ENCODE data around the gene RPUSD1. TPM values are rescaled to one million over a fixed set of nuclear protein-coding genes. Genes with fewer than 3 reads are reported as not detected.

The RPUSD1 gene
- polyA plus RNA-seq, 2 of the 4 experiments (the other 2 are of a cell fraction), result 10.6 to 29.3 TPM

DNA sequence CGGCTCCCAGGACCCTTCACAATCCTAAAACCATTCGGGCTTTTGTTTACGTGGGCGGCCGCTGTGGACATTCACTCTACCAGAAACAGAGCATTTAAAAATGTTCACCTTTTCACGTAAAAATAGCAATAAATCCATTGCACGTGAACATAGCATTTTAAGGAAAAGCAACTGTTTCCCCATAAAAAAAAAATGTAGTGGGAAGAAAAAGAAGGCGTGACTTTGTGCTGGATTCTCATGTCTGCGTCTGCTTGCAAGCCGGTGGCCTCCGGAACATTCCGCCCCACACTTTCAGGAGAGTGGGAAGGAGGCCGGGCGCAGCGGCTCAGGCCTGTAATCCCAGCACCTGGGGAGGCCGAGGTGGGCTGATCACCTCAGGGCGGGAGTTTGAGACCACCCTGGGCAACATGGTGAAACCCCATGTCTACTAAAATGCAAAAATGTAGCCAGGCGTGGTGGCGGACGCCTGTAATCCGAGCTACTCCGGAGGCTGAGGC is 25.8 kb upstream of the RPUSD1 start:
- FAIRE-seq, result no peak
- ATAC-seq, result no peak
- Histone ChIP-seq H3K4me2 (peak overlapping the region; percentile 99), H3K9me3 (peaks cover 3% of the 10 kb centered on the region; the same call in 1 of the 3 replicates), H3K4me1 (peaks cover 11% of the 10 kb centered on the region; the same call in 2 of the 3 replicates), H3K27ac (peak overlapping the region in 1 of 2 experiments; percentile 80; a peak in 4 of 6 replicates), H3K4me3 (peak overlapping the region; percentile 43; the same call in 1 of the 3 replicates)
- DNase-seq (ENCODE audit: low read depth in 1 of 2, low spot score in 1 of 2), result no peak
- 70% methylated on average over 22 of the region's 22 CpGs for WGBS (ENCODE audit: missing lambda C conversion rate)
- ChIA-PET CTCF (interaction anchor here (0.6 to 5.4 kb wide), 15 partner anchors 9 to 287 kb away, joined by 3 to 91 read pairs (median 4); partner anchors contain the start of gene SOX8), POLR2A (no interaction called here)
- TF ChIP-seq, protein P1, sequence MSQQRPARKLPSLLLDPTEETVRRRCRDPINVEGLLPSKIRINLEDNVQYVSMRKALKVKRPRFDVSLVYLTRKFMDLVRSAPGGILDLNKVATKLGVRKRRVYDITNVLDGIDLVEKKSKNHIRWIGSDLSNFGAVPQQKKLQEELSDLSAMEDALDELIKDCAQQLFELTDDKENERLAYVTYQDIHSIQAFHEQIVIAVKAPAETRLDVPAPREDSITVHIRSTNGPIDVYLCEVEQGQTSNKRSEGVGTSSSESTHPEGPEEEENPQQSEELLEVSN (IDR thresholded peaks at IDR 0.05; ENCODE audit: borderline replicate concordance, low read depth), result 0 out of 2 replicates have a peak, but pooled peaks have one; percentile 7
- TF ChIP-seq, protein P2, sequence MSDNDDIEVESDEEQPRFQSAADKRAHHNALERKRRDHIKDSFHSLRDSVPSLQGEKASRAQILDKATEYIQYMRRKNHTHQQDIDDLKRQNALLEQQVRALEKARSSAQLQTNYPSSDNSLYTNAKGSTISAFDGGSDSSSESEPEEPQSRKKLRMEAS (IDR thresholded peaks at IDR 0.05), result no peak

DNA sequence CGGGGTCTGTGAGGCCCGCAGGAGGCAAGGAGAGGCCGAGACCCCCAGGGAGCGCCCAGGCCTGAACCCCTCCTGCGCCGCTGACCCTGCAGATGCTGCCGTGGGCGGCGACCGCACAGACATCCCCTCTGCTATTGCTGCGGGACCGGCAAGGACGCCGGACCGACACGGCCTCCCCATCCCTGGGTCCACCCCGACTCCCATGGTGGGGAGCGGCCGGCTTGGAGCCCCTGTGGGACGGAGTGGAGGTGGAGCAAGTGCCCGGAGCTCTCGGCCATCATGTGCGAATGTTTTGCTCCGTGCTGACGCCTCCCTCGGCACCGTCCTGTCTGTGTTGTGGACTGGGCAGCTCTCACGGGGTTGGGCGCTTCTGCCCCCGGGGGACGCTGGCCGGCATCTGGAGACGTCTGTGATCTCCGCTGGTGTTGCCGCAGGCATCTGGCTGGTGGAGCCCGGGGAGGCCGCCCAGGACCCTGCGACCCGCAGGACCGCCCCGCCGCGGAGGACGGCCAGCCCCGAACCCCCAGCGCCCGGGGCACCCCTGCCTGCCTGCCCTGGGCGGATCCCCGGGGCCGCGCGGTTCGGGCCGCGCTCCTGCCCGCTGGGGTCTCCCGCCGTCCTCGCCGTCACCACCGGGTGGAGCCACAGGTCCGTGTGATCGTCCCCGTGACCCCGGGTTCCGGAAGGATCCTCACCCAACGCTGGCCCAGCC is 25.2 kb upstream of the RPUSD1 start:
- TF ChIP-seq ZC3H11A (IDR thresholded peaks at IDR 0.05) (no peak), RFX5 (IDR thresholded peaks at IDR 0.05) (no peak), SMC3 (IDR thresholded peaks at IDR 0.05) (peak; percentile 92), KDM5A (IDR thresholded peaks at IDR 0.05) (peak; percentile 27; the same call in 1 of the 2 replicates), ZFP36 (IDR thresholded peaks at IDR 0.05; ENCODE audit: borderline replicate concordance, partially characterized antibody) (no peak), RAD21 (conservative IDR thresholded peaks at IDR 0.05 in 1 of 2, IDR thresholded peaks at IDR 0.05 in 1 of 2) (peak; percentile 88 to 95), TFCP2L1 (CRISPR knock-in tag; IDR thresholded peaks at IDR 0.05) (no peak)
- TF ChIP-seq, protein P3, sequence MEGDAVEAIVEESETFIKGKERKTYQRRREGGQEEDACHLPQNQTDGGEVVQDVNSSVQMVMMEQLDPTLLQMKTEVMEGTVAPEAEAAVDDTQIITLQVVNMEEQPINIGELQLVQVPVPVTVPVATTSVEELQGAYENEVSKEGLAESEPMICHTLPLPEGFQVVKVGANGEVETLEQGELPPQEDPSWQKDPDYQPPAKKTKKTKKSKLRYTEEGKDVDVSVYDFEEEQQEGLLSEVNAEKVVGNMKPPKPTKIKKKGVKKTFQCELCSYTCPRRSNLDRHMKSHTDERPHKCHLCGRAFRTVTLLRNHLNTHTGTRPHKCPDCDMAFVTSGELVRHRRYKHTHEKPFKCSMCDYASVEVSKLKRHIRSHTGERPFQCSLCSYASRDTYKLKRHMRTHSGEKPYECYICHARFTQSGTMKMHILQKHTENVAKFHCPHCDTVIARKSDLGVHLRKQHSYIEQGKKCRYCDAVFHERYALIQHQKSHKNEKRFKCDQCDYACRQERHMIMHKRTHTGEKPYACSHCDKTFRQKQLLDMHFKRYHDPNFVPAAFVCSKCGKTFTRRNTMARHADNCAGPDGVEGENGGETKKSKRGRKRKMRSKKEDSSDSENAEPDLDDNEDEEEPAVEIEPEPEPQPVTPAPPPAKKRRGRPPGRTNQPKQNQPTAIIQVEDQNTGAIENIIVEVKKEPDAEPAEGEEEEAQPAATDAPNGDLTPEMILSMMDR (IDR thresholded peaks at IDR 0.05), result peak; percentile 82
- ATAC-seq, result peak; percentile 76 to 88
- peak overlapping the region; percentile 43 for H3K4me3 ChIP-seq
- H3K4me1 ChIP-seq, result peaks cover 14% of the 10 kb centered on the region; the same call in 2 of the 3 replicates
- no peaks in the 10 kb centered on the region for H3K9me3 ChIP-seq
- H3K27ac ChIP-seq, result peak overlapping the region; percentile 57 to 80; a peak in 5 of 6 replicates
- ChIA-PET POLR2A (no interaction called here), CTCF (interaction anchor here (0.6 to 5.4 kb wide), 11 partner anchors 9 to 288 kb away, joined by 3 to 91 read pairs (median 4); partner anchors contain the start of gene SOX8)
- peak overlapping the region; percentile 99 for H3K4me2 ChIP-seq
- 10% methylated on average over 28 of the region's 67 CpGs for WGBS (ENCODE audit: missing lambda C conversion rate)
- DNase-seq (ENCODE audit: low read depth in 1 of 2, low spot score in 1 of 2), result peak in 1 of 2 experiments; percentile 63
- FAIRE-seq, result no peak

DNA sequence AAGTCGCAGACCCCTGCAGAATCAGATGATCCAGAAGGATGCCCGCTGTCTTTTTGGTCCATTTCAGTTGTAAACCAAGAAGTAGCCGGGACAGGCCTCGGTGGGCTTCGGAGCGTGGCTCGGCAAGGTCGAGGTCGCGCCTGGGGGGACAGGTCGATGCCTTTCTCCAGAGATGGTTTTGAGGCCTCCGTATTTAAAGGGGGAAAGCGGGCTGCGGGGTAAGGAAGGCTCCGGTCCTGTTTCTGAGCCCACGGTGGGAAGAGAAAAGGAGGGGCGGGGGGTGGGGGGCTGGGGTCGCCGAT is 19.9 kb upstream of the RPUSD1 start:
- WGBS (ENCODE audit: missing lambda C conversion rate), result 44% methylated on average over 19 of the region's 19 CpGs
- DNase-seq (ENCODE audit: low read depth in 1 of 2, low spot score in 1 of 2) (no peak), FAIRE-seq (no peak), ATAC-seq (no peak)
- peak overlapping the region; percentile 81 for H3K4me2 ChIP-seq
- peaks cover 9% of the 10 kb centered on the region; the same call in 1 of the 3 replicates for H3K4me1 ChIP-seq
- TF ChIP-seq TP53 (CRISPR knock-in tag; IDR thresholded peaks at IDR 0.05) (no peak), NPAS2 (CRISPR knock-in tag; IDR thresholded peaks at IDR 0.05; ENCODE audit: borderline replicate concordance) (no peak), RCOR1 (IDR thresholded peaks at IDR 0.05; ENCODE audit: low read depth, low read length) (no peak), POLR2AphosphoS2 (conservative IDR thresholded peaks at IDR 0.05; ENCODE audit: low read length) (no peak), HEYL (CRISPR knock-in tag; IDR thresholded peaks at IDR 0.05) (no peak), PHF8 (IDR thresholded peaks at IDR 0.05; ENCODE audit: borderline replicate concordance, low read depth) (no peak)
- peak overlapping the region; percentile 94 for H3K4me3 ChIP-seq
- no peaks in the 10 kb centered on the region for H3K9me3 ChIP-seq
- ChIA-PET POLR2A (no interaction called here), CTCF (interaction anchor here (1.3 to 2.0 kb wide), 3 partner anchors 247 to 295 kb away, joined by 3 to 8 read pairs (median 5); no protein-coding TSS in a partner anchor)
- peak overlapping the region; percentile 77 to 92 for H3K27ac ChIP-seq
